NOMO-1 treated with dmso at 0.1 percent for 144 hours (cell line): ENCODE data around the gene OLFML2B.

Experiments used
- DNase-seq: peaks from one replicate; lab custom pipeline; 2025; ENCODE audit not compliant: unreplicated experiment; lab: John Stamatoyannopoulos, UW

The OLFML2B gene

DNA sequence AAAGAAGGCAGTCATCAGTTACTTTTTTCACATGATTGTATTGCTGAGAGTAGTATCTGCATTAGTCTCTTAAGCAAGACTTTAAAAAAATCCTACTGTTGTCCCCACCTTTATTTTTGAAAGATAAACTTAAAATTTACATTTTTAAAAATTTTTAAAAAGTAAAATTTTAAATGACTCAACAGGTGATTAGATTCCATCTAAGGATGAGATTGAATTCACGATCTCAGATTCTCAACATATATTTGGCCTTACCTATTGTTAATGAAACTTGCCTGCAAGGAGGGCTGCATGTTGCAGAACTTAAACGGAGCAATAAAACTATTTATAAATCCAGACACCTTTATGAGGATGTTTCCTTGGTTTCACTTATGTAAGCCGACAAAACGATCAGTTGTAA lies 75.2 kb downstream of the OLFML2B start:
- no peak for DNase-seq

DNA sequence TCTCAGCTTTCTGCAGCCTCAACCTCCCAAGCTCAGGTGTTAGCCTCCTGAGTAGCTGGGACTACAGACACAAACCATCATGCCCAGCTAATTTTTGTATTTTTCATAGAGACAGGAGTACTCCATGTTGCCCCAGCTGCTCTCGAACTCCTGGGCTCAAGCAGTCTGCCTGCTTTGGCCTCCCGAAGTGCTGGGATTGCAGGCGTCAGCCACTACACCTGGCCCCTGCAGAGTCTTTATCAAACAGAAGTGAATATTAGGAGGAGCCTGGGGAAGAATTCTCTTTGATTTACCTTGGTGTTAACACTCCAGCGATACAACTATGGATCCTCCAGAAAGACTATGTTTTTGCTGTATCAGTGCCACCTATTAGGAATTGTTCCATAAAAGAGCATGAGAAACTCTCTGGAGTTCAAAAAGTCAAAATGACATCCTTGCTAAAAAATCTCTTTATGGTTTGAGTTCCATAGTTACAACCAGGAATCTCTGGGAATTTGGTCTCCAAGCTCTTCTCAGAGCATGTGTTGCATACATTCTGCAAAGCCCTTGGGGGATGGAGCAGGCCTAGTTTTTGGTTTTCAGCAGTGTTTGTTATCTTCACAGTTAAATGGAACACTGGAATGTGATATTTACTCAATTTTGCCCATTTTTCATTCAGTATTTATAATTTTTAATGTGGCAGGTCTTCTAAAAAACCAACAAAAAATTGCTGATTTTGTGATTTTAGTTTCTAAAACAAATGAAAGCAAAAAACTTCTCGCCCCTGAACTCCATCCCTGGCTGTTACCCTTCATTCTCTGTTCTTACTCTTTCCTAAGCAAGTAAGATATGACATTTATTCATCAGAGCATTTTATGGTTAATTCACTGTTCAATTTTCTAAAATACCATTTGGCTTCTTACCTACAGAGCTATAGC lies 77.3 kb downstream of the OLFML2B start:
- no peak for DNase-seq

DNA sequence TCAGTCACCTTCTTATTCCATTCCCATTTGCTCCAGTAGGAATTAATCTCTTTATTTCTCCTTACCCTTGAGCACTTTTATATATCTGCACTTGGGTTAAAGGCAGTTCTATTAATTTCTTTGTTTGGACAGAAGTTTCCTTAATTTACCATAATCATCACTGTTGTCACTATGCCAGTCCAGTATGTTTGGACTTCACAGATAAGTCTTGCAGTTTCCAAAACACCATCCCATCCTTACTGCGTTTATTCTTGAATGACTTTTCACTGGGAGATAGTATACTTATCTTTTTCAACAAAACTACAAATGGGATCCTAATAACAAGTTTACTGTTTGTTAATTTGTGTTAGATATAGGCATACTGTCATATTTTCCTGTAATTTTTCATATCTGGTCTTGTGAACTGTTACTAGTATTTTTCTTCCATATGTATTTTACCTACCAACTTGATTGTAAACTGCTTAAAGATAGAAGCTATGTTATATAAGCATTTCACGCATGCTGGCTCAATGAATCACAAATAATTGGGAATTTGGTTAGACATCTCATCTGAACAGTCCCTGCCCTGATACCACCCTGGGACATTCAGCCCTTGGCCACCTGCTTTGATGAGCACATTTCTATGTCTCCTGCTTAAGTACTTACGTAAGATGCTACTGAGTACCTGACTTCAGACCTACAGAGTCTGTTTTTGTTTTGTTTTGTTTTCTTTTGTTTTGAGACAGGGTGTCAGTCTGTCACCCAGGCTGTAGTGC lies 78.2 kb downstream of the OLFML2B start:
- DNase-seq = no peak

DNA sequence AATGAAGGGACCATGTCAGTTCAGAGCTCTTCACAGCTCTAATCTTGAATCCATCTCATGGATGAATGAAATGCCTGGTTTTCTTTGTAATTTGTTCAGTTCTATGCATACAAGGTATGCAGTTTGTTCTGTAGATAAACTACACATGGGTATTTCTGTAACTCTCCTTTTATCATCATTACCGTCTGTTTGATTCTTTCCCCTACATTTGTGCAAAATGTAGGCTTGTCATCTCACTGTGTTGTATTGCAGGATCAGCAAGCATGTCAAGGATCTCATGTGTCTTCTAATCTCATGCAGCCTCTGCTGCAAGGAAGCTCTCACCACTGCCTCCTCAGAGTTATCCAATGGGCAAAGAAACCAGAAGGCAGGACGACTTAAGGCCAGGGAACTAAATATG lies 79.3 kb downstream of the OLFML2B start:
- DNase-seq = no peak

DNA sequence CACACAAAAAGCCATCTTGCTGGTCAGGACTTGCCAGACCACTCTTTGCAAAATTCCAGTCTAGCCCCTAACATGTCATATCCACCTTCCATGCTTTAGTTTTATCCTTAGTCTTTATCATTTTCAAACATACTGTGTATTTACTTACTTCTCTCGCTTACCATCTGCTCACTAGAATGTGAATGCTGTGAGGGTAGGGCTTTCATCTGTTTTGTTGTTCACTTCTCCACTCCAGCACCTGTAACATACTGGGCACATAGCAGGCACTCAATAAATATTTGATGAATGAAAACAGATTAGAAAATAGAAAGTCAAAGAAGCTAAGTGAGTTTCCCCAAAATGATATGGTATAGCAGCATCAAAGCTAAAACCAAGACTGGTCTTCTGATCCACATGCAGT lies 79.9 kb downstream of the OLFML2B start:
- no peak for DNase-seq

DNA sequence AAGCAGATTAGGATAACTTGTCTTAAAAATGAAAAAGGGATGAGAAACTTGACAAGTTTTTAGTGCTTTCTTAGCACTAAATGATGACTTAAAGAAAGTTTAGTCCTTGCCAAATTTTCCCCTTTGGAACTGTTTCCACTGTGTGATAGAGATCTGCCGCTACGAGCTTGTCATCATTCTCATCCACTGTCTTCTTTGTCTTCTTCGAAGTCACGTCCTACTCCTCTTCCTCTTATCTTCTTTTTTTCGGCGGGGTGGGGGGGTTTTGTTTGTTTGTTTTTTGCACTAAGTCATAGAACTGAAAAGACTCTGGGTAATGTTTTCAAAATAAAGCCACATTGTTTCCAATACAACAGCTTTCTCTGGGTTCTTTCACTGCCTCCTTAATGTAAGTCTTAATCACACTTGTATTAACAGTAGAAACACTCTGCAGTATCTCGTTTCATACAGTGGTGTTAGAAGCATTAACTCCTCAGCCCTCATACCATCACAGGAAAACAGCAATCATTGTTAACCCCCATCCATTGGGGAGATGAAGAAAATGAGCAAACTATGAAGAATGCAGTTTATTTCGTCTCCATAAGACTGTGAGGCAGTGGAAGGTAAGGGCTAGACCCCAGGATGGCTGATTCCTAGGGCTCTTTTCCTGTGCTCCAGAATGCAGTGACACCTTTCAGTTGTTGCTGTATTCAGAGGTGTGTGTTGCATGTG lies 81.8 kb downstream of the OLFML2B start:
- DNase-seq = no peak

DNA sequence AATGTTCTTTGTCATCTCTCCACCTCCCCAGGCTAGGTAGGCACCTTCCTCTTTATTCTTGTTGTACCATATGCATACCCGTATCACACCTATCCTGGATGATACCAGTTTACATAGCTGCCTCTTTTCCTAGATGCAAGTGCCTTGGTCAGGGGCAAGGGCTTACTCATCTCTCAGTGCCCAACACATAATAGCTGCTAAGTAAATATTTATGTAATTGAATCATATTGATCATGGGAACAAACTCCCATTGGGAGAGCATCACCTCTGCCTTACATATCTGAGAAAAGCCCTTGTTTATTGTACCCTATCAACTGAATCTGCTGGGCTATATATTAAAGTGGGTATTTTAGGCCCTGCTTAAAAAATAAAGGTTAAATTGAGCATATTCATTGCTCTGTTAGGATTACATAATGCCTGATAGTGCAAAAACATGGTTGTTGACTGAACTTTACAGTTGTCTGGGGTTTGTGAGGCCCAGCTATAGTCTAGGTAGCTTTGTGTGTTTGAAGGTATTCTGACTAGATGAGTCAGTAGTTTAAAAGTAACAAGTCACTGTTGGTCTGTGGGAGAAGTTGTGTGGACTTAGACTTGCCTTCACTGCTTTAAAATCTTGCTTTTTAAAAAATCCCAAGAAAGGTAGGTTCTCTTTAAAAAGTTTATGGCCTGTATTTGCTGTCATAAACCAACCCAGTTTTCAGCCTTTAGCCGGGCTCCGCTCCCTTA lies 82.6 kb downstream of the OLFML2B start:
- no peak for DNase-seq

DNA sequence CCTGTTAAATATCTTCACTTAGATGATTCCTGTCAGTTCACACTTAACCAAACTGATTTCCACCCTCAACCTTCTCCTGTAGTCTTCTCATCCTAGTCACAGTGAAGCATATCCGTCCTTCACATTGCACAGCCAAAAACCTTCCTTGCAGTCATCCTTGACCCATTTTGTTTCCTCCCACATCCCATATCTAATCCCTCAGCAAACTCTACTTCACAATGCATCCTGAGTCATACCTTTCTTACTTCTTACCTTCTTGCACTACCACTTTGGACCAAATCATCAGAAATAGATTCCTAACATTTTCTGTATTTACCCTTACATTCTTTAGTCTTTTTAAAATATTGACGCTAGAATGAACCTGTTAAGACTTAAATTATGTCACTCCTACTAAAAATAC lies 86.9 kb downstream of the OLFML2B start:
- no peak for DNase-seq

DNA sequence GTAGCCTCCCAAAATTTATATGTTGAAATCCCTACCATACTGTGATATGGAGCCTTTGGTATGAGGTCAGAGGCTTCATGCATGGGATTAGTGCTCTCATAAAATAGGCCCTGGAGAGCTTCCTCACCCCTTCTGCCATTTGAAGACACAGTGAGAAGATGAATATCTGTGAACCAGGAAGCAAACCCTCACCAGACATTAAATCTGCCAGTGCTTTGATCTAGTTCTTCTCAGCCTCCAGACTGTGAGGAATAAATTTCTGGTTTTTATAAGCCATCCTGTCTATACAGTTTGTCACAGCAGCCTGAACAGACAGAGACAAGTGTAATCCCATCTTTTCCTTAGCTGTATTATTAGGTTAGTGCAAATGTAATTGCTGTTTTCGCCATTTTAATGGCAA lies 88.4 kb downstream of the OLFML2B start:
- DNase-seq = no peak

DNA sequence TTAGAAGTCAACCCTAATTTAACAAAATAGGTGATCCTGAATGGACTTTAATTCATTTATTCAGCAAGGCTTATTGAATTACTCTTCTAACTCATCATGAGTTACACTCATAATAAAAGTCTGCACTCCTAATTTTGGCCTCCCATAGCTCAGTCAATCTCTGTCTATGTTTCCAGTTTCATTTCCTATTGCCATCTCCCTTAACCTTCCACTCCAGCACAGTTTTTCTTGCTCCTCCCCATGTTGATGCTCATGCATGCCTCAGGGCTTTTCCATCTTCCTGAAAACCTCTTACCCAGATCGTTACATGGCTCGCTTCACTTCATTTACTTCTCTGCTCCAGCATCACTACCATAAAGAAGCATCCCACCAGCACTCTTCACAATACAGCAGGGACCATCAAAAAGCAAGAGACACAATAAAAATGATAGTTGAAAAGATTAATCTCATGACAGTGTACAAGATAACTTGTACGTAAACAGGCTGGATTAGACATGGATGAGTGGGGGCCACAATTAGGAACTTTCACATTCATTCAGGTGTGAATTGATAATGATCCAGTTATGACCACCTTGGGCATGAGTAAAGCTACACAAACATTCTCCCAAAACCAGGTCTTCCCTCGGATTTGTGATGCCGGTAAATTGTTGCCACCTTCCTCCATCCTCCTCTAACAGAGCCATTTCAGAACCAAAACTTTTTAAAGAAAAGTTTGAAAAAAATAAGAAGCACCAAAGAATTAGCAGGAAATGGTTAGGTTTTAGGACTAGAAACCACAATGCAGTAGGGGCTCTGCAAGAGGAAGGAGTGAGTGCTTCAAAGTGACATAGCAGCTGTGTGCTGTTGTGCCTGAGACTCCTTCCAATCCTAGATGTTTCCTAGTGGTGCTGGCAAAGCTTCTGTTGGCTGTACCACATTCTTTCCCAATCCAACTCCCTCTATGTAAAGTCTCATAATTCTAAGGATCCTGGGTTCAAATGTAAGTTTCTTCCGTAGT lies 89.8 kb downstream of the OLFML2B start:
- DNase-seq = no peak
